IMR-90 (cell line): ENCODE measurements around the gene PHB1. TPM values are rescaled to one million over a fixed set of nuclear protein-coding genes. Genes with fewer than 3 reads are reported as not detected.

Experiments used
- ATAC-seq: fragments of 200-7000 bp; cut with Tn5 transposase; 2 replicates; pipeline ENCODE4 v1.9.1; 2020; ENCODE audit warnings: low read depth, mild to moderate bottlenecking, moderate library complexity
- BruUV-seq: library from RNA; stranded (reverse); fragments of 400-500 nt; replicated peaks from 2 replicates; lab custom pipeline; 2021; lab: Mats Ljungman, UMichigan
- CTCF ChIA-PET: fragments of 300-600 bp; formaldehyde crosslinking; extraction: SDS; loops from one replicate; lab custom pipeline; 2021; ENCODE audit warnings: antibody characterized with exemption; lab: Yijun Ruan, JAX
- POLR2A ChIA-PET: fragments of 300-600 bp; sonication (Branson Sonifier 250); formaldehyde crosslinking; loops from one replicate; lab custom pipeline; 2022; ENCODE audit warnings: antibody characterized with exemption; ENCODE audit not compliant: unreplicated experiment; lab: Charles Lee
- DNase-seq: peaks from one replicate; pipeline ENCODE4 v3.0.0; 2013
- H2AFZ ChIP-seq: replicated peaks from 2 replicates; pipeline ENCODE3; 2013; ENCODE audit warnings: low read length, mild to moderate bottlenecking; ENCODE audit not compliant: poor library complexity
- H2AK5ac ChIP-seq: 2 replicates; pipeline ENCODE4 v1.6.1; 2013; ENCODE audit warnings: low read depth, low read length, inconsistent platforms
- H2AK9ac ChIP-seq: replicated peaks from 2 replicates; pipeline ENCODE3; 2013; ENCODE audit warnings: mild to moderate bottlenecking, low read depth, low read length, moderate library complexity; ENCODE audit not compliant: poor library complexity
- H2BK120ac ChIP-seq: 2 replicates; pipeline ENCODE4 v1.6.1; 2013; ENCODE audit warnings: low read depth, low read length, inconsistent platforms
- H2BK15ac ChIP-seq: 3 replicates; pipeline ENCODE4 v1.6.1; 2013; ENCODE audit warnings: low read depth, low read length, inconsistent platforms
- H2BK20ac ChIP-seq: 2 replicates; pipeline ENCODE4 v1.6.1; 2013; ENCODE audit warnings: low read depth, mild to moderate bottlenecking, inconsistent platforms, low read length, moderate library complexity
- H2BK5ac ChIP-seq: 2 replicates; pipeline ENCODE4 v1.6.1; 2013; ENCODE audit warnings: mild to moderate bottlenecking, low read depth, low read length, inconsistent platforms; ENCODE audit not compliant: poor library complexity, severe bottlenecking
- H3K14ac ChIP-seq: replicated peaks from 2 replicates; pipeline ENCODE4 v1.6.1; 2013; ENCODE audit warnings: low read depth, low read length, inconsistent platforms
- H3K18ac ChIP-seq: 2 replicates; pipeline ENCODE4 v1.6.1; 2013; ENCODE audit warnings: low read depth, low read length, control low read depth
- H3K23ac ChIP-seq: 2 replicates; pipeline ENCODE4 v1.6.1; 2013; ENCODE audit warnings: low read depth, low read length, inconsistent platforms
- H3K27ac ChIP-seq: 2 replicates; pipeline ENCODE4 v1.5.1; 2013; ENCODE audit warnings: mild to moderate bottlenecking, control low read depth, low read length; ENCODE audit not compliant: insufficient read depth
- H3K27me3 ChIP-seq: 2 replicates; pipeline ENCODE4 v1.6.1; 2013; ENCODE audit warnings: low read length; ENCODE audit not compliant: control insufficient read depth, insufficient read depth
- H3K36me3 ChIP-seq: 2 replicates; pipeline ENCODE4 v1.6.1; 2013; ENCODE audit warnings: low read length, mixed read lengths; ENCODE audit not compliant: control insufficient read depth, insufficient read depth
- H3K4ac ChIP-seq: 2 replicates; pipeline ENCODE4 v1.6.1; 2013; ENCODE audit warnings: low read depth, low read length, inconsistent platforms
- H3K4me1 ChIP-seq: 2 replicates; pipeline ENCODE4 v1.6.1; 2013; ENCODE audit warnings: low read length, mixed read lengths; ENCODE audit not compliant: control insufficient read depth, insufficient read depth
- H3K4me2 ChIP-seq: 2 replicates; pipeline ENCODE4 v1.6.1; 2013; ENCODE audit warnings: low read depth, mild to moderate bottlenecking, control low read depth, low read length, moderate library complexity
- H3K4me3 ChIP-seq: 2 replicates; pipeline ENCODE4 v1.5.1; 2013; ENCODE audit warnings: low read depth, mild to moderate bottlenecking, control low read depth, low read length, moderate library complexity; ENCODE audit not compliant: insufficient read depth
- H3K56ac ChIP-seq: 2 replicates; pipeline ENCODE4 v1.6.1; 2013; ENCODE audit warnings: low read length, inconsistent platforms; ENCODE audit not compliant: insufficient read depth; ENCODE audit errors: extremely low read depth
- H3K79me1 ChIP-seq, 2 experiments: 2 replicates each; pipeline ENCODE4 v1.6.1; 2013; ENCODE audit warnings: low read length in 2 of 2, inconsistent platforms in 1 of 2, low read depth in 1 of 2
- H3K9ac ChIP-seq: 2 replicates; pipeline ENCODE4 v1.6.1; 2013; ENCODE audit warnings: low read depth, low read length, control low read depth
- H3K9me1 ChIP-seq: 2 replicates; pipeline ENCODE4 v1.6.1; 2013; ENCODE audit warnings: low read length, inconsistent platforms; ENCODE audit not compliant: insufficient read depth
- H3K9me3 ChIP-seq: 2 replicates; pipeline ENCODE4 v1.6.1; 2013; ENCODE audit warnings: low read length; ENCODE audit not compliant: control insufficient read depth, insufficient read depth
- H4K20me1 ChIP-seq: 2 replicates; pipeline ENCODE4 v1.6.1; 2013; ENCODE audit warnings: low read length, inconsistent platforms; ENCODE audit not compliant: insufficient read depth
- H4K5ac ChIP-seq: 2 replicates; pipeline ENCODE4 v1.6.1; 2013; ENCODE audit warnings: mild to moderate bottlenecking, low read depth, low read length, control low read depth
- H4K8ac ChIP-seq, 2 experiments: 2 replicates each; pipeline ENCODE4 v1.6.1; 2013; ENCODE audit warnings: low read depth in 2 of 2, low read length in 2 of 2, control low read depth in 1 of 2, inconsistent platforms in 1 of 2
- H4K91ac ChIP-seq: 2 replicates; pipeline ENCODE4 v1.6.1; 2013; ENCODE audit warnings: low read depth, low read length, inconsistent platforms; ENCODE audit not compliant: insufficient read depth
- BHLHE40 ChIP-seq: fragments of 150-350 bp; IDR thresholded peaks from 2 replicates; pipeline ENCODE4 v1.6.1; 2016; ENCODE audit warnings: mild to moderate bottlenecking, low read depth, low read length
- CEBPB ChIP-seq: IDR thresholded peaks from 2 replicates; pipeline ENCODE4 v1.6.1; 2012; ENCODE audit warnings: low read depth, low read length, improper control_type of control experiment
- CHD1 ChIP-seq: IDR thresholded peaks from 2 replicates; pipeline ENCODE4 v1.6.1; 2012; ENCODE audit warnings: low read depth, low read length, improper control_type of control experiment
- CTCF ChIP-seq: conservative IDR thresholded peaks from 2 replicates; pipeline ENCODE4 v1.5.1; 2012; ENCODE audit warnings: mild to moderate bottlenecking, low read depth, low read length, improper control_type of control experiment
- ELK1 ChIP-seq: fragments of 150-350 bp; IDR thresholded peaks from 2 replicates; pipeline ENCODE4 v1.6.1; 2016; ENCODE audit warnings: low read depth, mild to moderate bottlenecking, low read length, moderate library complexity, borderline replicate concordance
- FOS ChIP-seq: fragments of 150-350 bp; IDR thresholded peaks from 2 replicates; pipeline ENCODE4 v1.6.1; 2016; ENCODE audit warnings: low read depth, low read length
- MAFK ChIP-seq: IDR thresholded peaks from 2 replicates; pipeline ENCODE4 v1.6.1; 2012; ENCODE audit warnings: low read depth, low read length, improper control_type of control experiment
- MAZ ChIP-seq: IDR thresholded peaks from 2 replicates; pipeline ENCODE4 v1.6.1; 2012; ENCODE audit warnings: low read depth, mild to moderate bottlenecking, low read length, improper control_type of control experiment, moderate library complexity, borderline replicate concordance
- MXI1 ChIP-seq: IDR thresholded peaks from 2 replicates; pipeline ENCODE4 v1.6.1; 2012; ENCODE audit warnings: low read depth, mild to moderate bottlenecking, low read length, moderate library complexity, borderline replicate concordance
- NFE2L2 ChIP-seq: fragments of 150-350 bp; IDR thresholded peaks from 2 replicates; pipeline ENCODE4 v1.6.1; 2016; ENCODE audit warnings: low read depth, mild to moderate bottlenecking, low read length
- POLR2A ChIP-seq: IDR thresholded peaks from 2 replicates; pipeline ENCODE4 v1.6.1; 2012; ENCODE audit warnings: mild to moderate bottlenecking, low read depth, low read length
- RAD21 ChIP-seq: IDR thresholded peaks from 2 replicates; pipeline ENCODE4 v1.6.1; 2012; ENCODE audit warnings: low read length, improper control_type of control experiment
- RCOR1 ChIP-seq: IDR thresholded peaks from 2 replicates; pipeline ENCODE4 v1.6.1; 2012; ENCODE audit warnings: mild to moderate bottlenecking, low read length, improper control_type of control experiment; ENCODE audit not compliant: insufficient replicate concordance
- RFX5 ChIP-seq: IDR thresholded peaks from 2 replicates; pipeline ENCODE4 v1.8.0; 2012; ENCODE audit warnings: low read depth, mild to moderate bottlenecking, low read length, moderate library complexity
- SMC3 ChIP-seq: fragments of 150-350 bp; IDR thresholded peaks from 2 replicates; pipeline ENCODE4 v1.6.1; 2016; ENCODE audit warnings: low read depth, mild to moderate bottlenecking, antibody characterized with exemption, low read length, moderate library complexity
- USF2 ChIP-seq: fragments of 150-350 bp; IDR thresholded peaks from 2 replicates; pipeline ENCODE4 v1.6.1; 2017; ENCODE audit warnings: mild to moderate bottlenecking, antibody characterized with exemption, low read length, low read depth
- WGBS, 2 experiments: methylation state at CpG; one replicate each; pipeline versions ENCODE4 v1.1.5 to v1.1.7; 2013; ENCODE audit warnings: missing lambda C conversion rate in 2 of 2; ENCODE audit not compliant: insufficient read length in 1 of 2; ENCODE audit errors: extremely low coverage in 2 of 2; 5-methylcytosine and 5-hydroxymethylcytosine counted together
- dilution Hi-C: fragments of 300-500 bp; cut with HindIII; formaldehyde crosslinking; loops from one replicate; pipeline ENCODE4 v1.14.3; 2018; ENCODE audit warnings: low sequenced_read_pairs; ENCODE audit not compliant: unreplicated experiment
- in situ Hi-C: fragments of 300-500 bp; cut with MboI; formaldehyde crosslinking; loops from 3 replicates; pipeline ENCODE4 v1.14.3; 2019; ENCODE audit warnings: low sequenced_read_pairs, inconsistent platforms, mixed read lengths
- intact Hi-C: fragments of 100-400 bp; cut with micrococcal nuclease; formaldehyde crosslinking; loops from 2 replicates; pipeline ENCODE4 v1.10.0; 2022
- polyA plus RNA-seq, 3 experiments: library from polyadenylated mRNA; depleted of rRNA; stranded (reverse); fragments of >200 nt; gene quantifications; 2 replicates each; pipeline ENCODE4 v1.2.3, GENCODE V29; 2012; ENCODE audit warnings: low replicate concordance in 1 of 3
- total RNA-seq: library from RNA; depleted of rRNA; stranded (reverse); fragments of >200 nt; gene quantifications from 2 replicates; pipeline ENCODE4 v1.2.3, GENCODE V29; 2012

PHB1 gene
- total and polyA plus RNA-seq, 2 of the 4 experiments (the other 2 are of a cell fraction), result 283 to 294 TPM

GRCh38 chr17:49363251-49363650, 51.4 kb downstream of the PHB1 start:
- no CpG with 5 or more reads among the region's 4 CpGs for WGBS, 2 experiments
- POLR2A ChIA-PET, result no interaction called here

More at GRCh38 chr17:49363251-49363650, 51.4 kb downstream of the PHB1 start:
- no peak for ATAC-seq
- Histone ChIP-seq H3K79me1 (peaks cover 18 to 30% of the 10 kb centered on the region in 2 experiments), H3K9me3 (no peaks in the 10 kb centered on the region), H3K56ac (no peak overlapping the region), H2BK120ac (no peak overlapping the region), H2BK20ac (no peak overlapping the region), H3K36me3 (no peaks in the 10 kb centered on the region), H2AK9ac (no peak overlapping the region), H3K4me3 (no peak overlapping the region), H3K4ac (no peak overlapping the region), H3K9ac (no peak overlapping the region), H2BK5ac (no peak overlapping the region), H2AFZ (no peak overlapping the region), H3K23ac (no peak overlapping the region), H3K18ac (no peak overlapping the region), H3K9me1 (peaks cover 5% of the 10 kb centered on the region; the same call in 1 of the 2 replicates), H3K4me1 (peaks cover 6% of the 10 kb centered on the region; the same call in 1 of the 2 replicates), H4K5ac (no peak overlapping the region), H3K4me2 (no peak overlapping the region), H4K91ac (no peak overlapping the region), H2BK15ac (no peak overlapping the region), H4K20me1 (peaks cover 30% of the 10 kb centered on the region), H3K27ac (no peak overlapping the region), H2AK5ac (no peak overlapping the region), H3K27me3 (no peaks in the 10 kb centered on the region), H4K8ac (no peak overlapping the region), H3K14ac (no peak overlapping the region)
- no peak for DNase-seq
- in situ Hi-C loops (no loop called here), dilution Hi-C loops (no loop called here), intact Hi-C loops (loop anchor here (2.0 to 5.0 kb wide), 2 partner anchors 34 to 48 kb away; no protein-coding TSS in a partner anchor)
- TF ChIP-seq BHLHE40, result no peak
- TF ChIP-seq MXI1, result no peak
- no peak for TF ChIP-seq CTCF
- TF ChIP-seq FOS, result no peak
- no peak for TF ChIP-seq RCOR1
- TF ChIP-seq NFE2L2, result no peak
- no peak for TF ChIP-seq MAZ
- no peak for TF ChIP-seq CHD1
- no peak for TF ChIP-seq RAD21
- TF ChIP-seq ELK1, result no peak
- no peak for TF ChIP-seq POLR2A
- TF ChIP-seq SMC3, result no peak
- TF ChIP-seq MAFK, result no peak
- TF ChIP-seq USF2, result no peak
- TF ChIP-seq CEBPB, result no peak
- TF ChIP-seq RFX5, result no peak
- BruUV-seq, result no TSS peak
- CTCF ChIA-PET, result no interaction called here
